ENCODE measurements around the gene DENND4C.
A peak's percentile ranks its signal among the peaks of the same experiment; 100 is the strongest.
"Not testable (repeated sequence)": the region's sequence is repeated elsewhere in the genome, so short reads cannot be mapped to it uniquely, and the experiment has no call there.

DENND4C gene

DNA sequence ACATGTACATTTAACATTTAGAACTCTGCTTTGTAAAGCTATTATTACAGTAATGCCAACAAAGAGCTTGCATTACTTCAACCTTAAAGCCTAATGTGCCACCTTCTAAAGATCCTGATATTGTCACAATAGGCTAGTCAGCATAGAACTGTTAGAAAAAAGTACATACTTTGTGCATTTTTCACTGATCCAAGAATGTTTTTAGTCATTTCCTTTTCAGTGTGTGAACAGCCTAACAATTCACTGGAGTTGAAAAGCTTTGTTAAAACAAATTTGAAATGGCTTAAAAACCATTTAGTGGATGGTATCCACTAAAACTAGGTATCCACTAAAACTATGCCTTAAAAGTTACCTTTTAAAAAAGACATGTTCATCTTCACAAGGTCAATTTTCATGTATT is 145.0 kb downstream of the DENND4C start:
- DNase-seq (ENCODE audit: low spot score), result no peak

GRCh38 chr9:19376931-19377330 is 146.4 kb downstream of the DENND4C start:
- DNase-seq (ENCODE audit: low spot score), result no peak

GRCh38 chr9:19378164-19378563 is 147.7 kb downstream of the DENND4C start:
- no peak for DNase-seq (ENCODE audit: low spot score)

GRCh38 chr9:19378647-19379046 is 148.2 kb downstream of the DENND4C start:
- DNase-seq (ENCODE audit: low spot score), result no peak

DNA sequence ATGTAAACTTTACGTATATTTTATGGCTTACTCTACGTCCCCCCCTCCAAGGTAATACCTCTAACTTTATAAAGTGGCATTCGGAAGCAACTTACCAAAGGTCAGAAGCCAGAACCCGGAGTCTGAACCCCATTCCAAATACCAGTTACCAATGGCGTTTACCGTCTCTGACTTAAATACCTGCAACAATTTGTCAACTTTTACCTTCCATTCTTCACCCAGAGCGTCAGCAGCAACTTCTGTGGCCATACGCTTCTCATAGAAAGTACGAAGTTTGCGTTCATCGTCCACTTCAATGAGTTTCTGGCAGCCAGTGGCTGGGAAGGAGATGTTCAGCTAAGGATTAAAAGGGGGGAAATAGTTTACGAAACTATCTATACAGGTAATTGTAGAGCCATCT is 148.8 kb downstream of the DENND4C start:
- DNase-seq (ENCODE audit: low spot score), result no peak

GRCh38 chr9:19379697-19380046 is 149.2 kb downstream of the DENND4C start:
- peak; percentile 41 for DNase-seq (ENCODE audit: low spot score)

DNA sequence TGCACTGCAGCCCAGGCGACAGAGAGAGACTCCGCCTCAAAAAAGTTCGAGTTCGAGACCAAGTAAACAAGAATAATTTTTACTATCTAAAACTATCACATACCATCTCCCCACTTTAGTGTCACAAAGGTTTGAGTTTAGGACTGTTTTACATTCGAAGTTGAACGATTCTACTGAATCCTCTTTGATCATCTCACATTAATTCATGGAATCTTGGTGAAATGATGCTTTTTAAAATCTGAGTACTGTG is 150.3 kb downstream of the DENND4C start:
- DNase-seq (ENCODE audit: low spot score), result no peak

- DNase-seq (ENCODE audit: low spot score), result no peak
These were observed 151.2 kb downstream of the DENND4C start for GRCh38 chr9:19381656-19382055.

GRCh38 chr9:19385212-19385611 is 154.7 kb downstream of the DENND4C start:
- not testable (repeated sequence) for DNase-seq (ENCODE audit: low spot score)

- DNase-seq (ENCODE audit: low spot score), result no peak
These were observed 155.5 kb downstream of the DENND4C start for GRCh38 chr9:19385786-19386501.

- no peak for DNase-seq (ENCODE audit: low spot score)
These were observed 156.1 kb downstream of the DENND4C start for GRCh38 chr9:19386502-19387044.

- DNase-seq (ENCODE audit: low spot score), result no peak
These were observed 156.8 kb downstream of the DENND4C start for GRCh38 chr9:19387317-19387716.

- not testable (repeated sequence) for DNase-seq (ENCODE audit: low spot score)
These were observed 159.0 kb downstream of the DENND4C start for GRCh38 chr9:19389539-19389938.

DNA sequence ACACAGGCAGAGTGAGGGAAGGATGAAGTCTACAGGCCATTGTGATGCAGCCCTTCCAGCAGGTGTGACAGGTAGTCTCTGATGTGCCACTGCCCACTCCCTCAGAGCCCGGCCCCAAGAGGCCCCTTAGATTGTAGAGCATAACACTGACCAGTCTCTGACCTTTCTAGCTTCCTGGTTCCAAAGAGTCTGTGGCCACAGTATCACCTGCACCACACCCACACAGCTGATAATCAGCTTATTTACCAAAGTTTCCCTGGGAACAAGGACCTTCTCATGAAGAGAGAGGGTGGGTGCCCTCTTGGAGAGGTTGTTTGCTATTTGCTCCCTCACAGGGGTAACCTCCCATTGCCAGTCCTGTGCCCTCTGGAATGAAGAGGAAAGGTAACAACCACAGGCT is 167.4 kb downstream of the DENND4C start:
- DNase-seq (ENCODE audit: low spot score), result no peak

GRCh38 chr9:19403231-19403630 is 172.7 kb downstream of the DENND4C start:
- not testable (repeated sequence) for DNase-seq (ENCODE audit: low spot score)

DNA sequence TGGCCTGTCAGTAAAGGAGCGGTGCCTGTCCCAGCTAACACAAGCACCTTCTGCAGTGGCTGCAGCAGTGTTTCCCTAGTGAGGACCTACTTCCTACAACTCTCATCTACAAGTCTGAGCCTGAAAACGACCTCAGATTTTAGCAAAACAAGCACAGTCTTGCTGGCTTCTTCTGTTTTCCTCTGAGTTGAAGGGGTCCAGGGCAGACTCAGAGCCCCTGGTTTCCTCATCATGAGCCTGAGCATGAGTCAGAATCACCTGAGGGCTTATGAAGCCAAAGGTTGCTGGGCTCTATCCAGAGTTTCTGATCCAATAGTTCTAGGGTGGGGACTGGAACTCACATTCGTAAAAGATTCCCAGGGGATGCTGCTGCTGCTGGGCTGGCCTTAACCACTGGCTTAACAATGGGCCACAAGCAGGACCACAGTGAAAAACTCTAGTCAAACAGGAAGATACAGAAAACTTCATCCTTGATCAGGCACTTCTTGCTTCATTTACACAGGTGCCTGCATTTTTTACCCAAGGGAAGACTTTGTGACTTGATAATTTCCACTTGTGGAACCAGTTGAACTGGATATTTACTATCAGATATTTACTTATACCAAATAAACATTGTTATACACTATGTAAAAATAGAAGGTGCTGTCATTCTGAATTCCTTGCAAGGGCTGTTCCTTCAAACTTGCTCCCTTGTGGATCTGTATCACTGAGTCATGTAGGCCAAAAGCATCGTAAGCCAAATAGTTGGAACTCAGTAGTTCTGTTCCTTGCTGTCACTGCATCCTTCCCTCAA is 174.0 kb downstream of the DENND4C start:
- no peak for DNase-seq (ENCODE audit: low spot score)

GRCh38 chr9:19405771-19406170 is 175.3 kb downstream of the DENND4C start:
- no peak for DNase-seq (ENCODE audit: low spot score)

DNA sequence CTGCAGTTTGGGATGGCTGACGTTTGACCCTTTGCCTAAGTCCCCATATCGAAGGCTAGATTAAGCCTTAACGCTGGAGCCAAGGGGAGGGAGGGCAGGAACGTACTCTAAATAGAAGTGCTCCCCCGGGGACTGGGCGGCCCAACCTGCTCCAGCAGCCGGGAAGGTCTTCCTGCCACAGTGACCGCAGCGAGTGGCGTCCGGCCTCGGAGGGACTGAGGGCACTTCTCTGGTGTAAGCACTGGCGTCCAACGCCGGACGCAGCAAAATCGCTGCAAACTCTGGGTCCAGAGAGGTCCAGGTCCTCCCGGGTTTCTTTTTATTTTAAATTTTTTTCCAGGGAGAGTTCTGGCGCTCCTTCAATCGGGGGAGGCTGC is 177.8 kb downstream of the DENND4C start:
- DNase-seq (ENCODE audit: low spot score), result peak; percentile 6

- DNase-seq (ENCODE audit: low spot score), result peak; percentile 96
These were observed 178.4 kb downstream of the DENND4C start, which contains the start of gene ACER2 for GRCh38 chr9:19408693-19409400. ACER2 (plus strand) TSS chr9:19409009; CDS start chr9:19409085, 76 bp downstream.

DNA sequence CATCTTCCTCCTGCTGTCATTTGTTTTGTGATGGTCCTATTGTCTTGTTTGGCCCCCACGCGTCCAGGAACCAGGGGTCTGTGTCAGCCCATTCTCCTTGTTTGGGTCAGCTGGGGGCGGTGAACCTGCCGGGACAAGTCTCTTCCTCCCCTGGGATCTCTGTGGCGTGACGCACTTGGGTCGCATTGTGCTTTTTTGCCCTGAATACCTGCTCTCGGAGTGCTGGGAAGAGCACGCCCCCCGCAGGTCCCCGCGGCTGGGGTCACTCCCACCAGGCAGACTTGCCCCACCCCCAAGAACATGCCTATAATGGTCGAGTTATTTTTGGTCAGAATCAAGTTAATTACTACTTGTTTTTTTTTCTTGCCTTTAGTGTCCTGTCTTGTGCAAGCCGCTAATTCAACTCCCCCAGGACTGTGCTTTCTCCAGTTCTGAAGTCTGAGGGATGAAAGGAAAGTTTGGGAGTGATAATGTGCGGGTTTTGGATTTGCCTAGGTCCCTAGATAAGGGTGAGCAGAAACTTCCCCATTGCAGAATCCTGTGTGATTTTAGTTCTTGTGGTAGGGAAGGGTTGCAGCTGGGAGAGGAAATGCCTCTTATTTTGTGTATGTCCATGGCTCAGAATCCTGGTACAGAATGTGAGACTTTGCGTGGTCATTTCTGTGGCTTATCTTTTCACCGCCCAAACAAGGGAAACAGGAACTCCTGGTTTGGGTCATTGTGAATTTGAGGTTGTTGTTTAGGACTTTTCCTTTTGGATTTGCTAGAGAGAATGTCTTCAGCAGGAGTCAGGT is 179.1 kb downstream of the DENND4C start:
- no peak for DNase-seq (ENCODE audit: low spot score)

DNA sequence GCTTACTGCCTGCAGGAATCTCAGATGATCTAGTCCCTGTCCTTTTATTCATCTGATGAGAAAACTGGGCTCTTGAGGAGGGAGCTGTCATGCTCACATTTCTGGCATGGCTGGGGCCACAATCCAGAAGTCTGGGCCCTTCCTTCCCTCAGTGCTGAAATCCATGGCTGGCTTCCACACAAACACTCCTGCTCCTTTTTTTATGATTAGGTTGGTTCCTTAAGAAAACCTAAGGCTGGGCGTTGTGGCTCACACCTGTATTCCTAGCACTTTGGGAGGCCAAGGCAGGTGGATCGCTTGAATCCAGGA is 179.7 kb downstream of the DENND4C start:
- no peak for DNase-seq (ENCODE audit: low spot score)

DNA sequence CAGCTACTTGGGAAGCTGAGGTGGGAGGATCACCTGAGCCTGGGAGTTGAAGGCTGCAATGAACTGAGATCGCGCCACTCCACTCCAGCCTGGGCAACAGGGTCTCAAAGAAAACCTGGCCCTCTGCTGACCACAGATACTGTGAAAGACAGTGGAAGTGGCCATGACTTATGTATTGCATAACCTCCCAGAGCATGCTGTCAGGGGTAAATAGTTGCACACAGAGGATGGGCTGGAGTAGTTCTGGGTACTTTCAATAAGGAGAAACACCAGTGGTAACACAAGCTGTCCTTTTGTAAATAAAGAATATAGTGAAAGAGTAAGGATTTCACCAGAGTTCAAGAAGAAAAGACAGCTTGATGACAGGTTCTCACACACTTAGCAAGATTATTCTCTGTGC is 180.1 kb downstream of the DENND4C start:
- DNase-seq (ENCODE audit: low spot score), result no peak

Data from CD4-positive, alpha-beta T cell treated with Interleukin-6 at 100 ng/mL for 8 hours (primary cell).